ENCODE measurements around the gene TTC19.
A peak's percentile ranks its signal among the peaks of the same experiment; 100 is the strongest.

The TTC19 gene, protein sequence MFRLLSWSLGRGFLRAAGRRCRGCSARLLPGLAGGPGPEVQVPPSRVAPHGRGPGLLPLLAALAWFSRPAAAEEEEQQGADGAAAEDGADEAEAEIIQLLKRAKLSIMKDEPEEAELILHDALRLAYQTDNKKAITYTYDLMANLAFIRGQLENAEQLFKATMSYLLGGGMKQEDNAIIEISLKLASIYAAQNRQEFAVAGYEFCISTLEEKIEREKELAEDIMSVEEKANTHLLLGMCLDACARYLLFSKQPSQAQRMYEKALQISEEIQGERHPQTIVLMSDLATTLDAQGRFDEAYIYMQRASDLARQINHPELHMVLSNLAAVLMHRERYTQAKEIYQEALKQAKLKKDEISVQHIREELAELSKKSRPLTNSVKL

DNA sequence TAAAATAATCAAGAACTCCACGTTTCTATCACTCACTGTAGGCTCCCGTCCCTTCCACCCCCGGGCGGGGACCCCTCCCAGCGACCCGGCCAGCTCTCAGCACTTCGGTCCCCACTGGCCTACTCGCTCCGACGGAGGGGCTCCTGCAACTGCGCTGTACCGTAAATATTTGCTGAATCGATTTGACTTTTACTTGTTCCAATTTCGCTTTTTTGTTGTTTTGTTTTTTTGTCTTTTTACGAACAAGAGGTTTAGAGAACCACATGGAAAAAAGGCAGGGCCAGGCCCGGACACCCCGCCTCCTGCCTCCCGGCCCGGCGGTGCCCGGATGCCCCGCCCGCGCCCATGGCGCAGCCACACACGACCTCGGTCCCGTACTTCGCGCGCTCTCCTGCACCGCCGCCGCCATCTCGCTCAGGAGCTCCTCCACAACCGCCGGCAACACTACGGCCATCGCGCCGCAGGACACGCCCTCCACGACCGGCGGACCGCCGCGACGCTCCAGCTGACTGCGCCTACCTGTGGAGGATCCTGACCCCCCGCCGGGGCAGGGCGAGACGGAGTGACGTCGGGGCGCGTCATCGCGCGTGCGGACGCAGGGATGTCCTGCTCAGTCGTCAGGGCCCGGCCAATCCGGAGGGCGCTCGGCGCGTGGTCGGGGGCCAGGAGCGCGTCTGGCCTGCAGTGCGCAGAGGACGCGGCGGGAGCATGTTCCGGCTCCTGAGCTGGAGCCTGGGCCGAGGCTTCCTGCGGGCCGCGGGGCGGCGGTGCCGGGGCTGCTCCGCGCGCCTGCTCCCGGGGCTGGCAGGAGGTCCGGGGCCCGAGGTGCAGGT lies at the start of gene TTC19, which contains the start of gene ZSWIM7:
Gene TTC19 (plus strand): TSS at position 684 of the 833 bp plus-strand sequence. CDS start 25 bp downstream, at position 709.
Gene ZSWIM7 (minus strand): TSS at position 564 of the 833 bp plus-strand sequence. CDS start 110 bp downstream, at position 454.
- DNase-seq (ENCODE audit: low read depth), result peak; percentile 89

DNA sequence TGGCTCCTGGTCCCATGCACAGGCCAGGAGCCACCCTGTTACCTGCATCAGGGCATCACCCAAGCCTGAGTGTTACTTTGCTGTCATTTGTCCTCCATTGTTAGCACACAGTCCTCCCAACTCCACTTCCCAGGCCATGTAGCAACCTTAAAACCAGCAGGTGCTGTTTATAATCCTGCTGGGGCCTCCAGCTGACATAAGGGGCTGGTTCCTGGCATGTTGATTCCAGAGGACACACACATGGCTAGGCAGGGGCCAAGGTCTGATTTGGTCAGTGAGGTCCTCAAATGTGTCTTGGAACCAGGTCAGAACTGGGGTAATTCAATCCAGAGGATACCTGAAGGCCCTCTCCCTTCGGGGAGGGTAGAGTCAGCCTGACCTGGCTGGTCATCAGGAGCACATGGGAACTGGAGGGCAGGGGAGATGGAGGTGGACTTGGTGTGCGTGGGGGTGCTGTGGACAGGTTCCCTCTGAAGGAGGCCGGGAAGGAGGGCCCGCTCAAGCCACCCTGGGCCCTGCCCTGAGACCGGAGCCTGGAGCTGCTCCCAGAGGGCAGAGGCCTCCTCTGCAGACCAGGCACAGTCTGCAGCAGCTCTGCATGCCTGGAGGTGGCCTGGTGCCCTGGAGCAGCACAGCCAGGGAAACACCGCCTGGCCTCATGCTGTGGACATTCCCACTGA lies 48.1 kb upstream of the TTC19 start:
- DNase-seq (ENCODE audit: low read depth), result no peak

DNA sequence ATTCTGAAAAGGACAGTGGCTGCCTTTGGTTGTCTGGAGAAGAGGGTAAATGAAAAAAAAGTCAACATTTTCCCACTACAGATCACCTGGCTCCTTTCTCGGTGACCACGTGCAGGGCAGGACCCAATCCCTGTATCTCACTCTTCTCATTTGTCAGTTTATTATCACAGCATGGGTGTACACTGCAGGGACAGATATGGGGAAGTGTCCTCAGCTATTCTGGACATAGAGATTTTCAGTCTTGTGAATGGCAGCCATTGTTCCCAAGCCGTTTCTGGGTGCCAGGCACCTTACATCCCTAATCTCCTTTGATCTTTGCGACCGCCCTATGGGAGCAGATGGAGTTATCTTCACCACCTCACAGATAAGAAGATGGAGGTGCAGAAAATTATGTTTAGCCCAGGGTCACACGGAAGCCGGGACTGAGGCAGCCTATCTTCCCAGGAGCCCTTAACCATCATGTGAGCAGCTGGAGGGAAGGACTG lies 47.5 kb upstream of the TTC19 start:
- DNase-seq (ENCODE audit: low read depth), result no peak

DNA sequence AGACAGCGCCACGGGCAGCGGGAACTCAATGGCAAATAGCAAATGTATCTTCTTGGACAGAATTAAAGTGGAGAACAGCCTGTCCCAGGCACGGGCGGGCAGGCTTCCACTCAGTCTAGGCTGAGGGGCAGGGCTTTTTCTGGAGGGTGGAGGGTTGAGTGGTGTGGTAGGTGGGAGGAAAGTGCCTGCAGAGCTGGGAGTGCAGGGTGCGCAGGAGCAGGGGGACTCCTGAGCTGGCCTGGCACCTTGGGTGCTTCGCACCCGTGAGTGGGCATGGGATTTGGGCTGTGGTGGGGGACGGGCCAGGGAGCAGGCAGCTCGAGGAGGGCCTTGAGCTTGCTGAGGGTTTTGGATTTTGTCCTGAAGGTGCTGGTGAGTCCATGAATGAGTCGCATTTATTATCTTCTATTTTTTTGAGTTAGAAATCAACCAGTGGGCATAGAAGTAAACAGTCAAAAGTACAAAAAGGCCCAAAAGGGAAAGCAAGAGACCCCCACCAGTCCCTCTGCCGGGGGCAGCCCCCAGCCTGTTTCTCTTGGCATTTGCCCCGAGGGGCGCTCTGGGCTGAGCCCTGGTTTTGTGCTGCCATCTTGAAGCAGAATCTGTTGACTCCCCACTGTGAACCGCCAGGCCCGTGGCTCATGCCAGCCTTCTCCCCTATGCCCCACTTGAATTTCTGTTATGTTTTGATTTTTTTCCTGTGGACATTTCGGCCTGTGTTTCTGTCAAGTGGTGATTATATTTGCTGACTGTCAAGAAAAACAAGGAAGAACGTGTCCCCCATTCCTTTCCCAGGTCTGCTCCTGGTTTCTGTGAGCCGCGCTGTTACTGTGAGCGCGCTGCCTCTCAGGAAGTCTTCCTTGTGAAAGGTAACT lies 46.5 kb upstream of the TTC19 start:
- DNase-seq (ENCODE audit: low read depth), result no peak

DNA sequence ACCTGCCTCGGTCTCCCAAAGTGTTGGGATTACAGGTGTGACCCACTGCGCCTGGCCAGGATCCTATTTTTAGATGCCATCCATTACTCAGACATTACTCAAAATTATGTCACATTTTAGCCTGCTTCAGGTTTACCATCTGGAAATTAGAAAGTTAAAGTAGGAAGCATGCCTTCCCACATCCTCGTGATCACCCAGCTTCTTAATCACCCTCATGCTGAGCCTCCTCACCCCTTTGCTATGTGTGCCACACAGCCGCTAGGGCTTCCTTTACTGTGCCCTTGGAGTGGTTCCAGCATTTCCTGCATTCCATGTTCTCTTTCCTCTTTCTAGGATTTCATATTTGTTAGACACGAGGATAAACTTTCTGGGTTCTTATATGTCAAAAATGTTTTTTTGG lies 45.4 kb upstream of the TTC19 start:
- DNase-seq (ENCODE audit: low read depth), result no peak

DNA sequence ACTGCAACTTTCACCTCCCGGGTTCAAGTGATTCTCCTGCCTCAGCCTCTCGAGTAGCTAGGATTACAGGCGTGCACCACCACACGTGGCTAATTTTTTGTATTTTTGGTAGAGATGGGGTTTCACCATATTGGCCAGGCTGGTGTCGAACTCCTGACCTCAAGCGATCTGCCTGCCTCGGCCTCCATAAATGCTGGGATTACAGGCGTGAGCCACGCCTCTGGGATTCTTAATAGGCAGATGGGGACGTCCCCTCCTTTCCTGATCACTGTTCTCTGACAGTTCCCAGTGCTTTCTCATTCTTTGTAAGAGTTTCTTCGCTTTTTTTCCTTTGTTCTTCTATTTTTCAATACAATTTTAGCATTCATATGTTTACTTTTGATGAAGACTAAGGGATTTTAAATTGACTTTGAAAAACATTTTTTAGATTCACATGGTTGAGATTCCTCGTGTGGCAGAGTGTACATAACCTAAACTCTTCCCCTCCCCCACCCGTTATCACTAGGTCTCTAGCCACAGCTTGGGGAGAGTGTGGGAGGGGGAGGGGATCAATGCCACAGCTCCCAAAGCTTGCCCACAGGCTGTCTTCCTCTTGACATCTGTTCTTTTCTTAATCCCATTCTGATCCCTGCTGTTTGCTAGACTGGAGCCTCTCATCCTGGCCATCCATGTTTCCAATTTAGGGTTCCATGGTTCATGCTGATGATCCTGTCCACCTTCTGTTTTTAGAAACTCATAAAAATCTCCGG lies 43.7 kb upstream of the TTC19 start:
- no peak for DNase-seq (ENCODE audit: low read depth)

DNA sequence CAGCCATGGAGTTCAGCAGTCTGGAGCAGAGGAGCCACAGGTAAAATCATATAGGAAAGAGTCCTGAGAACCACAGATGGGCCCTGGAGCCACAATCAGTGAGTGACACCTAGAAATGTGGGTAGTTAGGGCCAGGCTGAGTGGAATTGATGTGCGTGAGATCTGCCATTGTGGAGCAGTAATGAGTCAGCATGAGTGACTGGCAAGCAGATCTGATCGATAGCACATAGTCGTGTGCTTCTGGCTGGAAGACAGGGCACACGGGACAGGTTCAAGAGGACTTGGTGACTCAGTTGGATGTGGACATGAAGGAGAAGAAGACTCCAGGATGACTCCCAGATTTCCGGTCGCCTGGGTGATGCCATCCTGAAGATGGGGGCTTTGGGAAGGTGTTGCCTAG lies 42.4 kb upstream of the TTC19 start:
- no peak for DNase-seq (ENCODE audit: low read depth)

DNA sequence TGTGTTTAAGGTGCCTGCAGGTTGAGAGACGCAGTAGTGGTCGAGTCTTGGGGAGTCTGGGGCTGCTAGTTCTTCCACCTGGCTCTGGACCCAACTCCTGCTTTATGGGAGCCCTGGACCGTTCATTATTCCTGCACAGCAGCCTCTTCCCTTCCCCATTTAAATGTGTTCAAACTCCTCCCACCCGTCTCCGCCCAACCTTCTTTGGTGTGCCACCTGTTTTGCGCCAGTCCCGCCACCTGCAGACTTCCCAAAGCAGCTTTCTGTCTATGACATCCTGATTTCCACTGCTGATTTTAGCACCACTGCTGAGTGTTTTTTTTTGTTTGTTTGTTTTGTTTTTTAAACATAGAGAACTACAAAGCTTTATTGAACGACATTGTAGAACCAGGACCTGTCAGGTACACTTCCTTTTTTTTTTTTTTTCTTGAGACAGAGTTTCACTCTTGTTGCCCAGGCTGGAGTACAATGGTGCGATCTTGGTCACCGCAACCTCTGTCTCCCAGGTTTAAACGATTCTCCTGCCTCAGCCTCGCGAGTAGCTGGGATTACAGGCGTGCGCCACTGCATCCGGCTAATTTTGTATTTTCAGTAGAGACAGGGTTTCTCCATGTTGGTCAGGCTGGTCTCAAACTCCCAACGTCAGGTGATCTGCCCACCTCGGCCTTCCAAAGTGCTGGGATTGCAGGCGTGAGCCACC lies 41.9 kb upstream of the TTC19 start:
- DNase-seq (ENCODE audit: low read depth), result no peak

DNA sequence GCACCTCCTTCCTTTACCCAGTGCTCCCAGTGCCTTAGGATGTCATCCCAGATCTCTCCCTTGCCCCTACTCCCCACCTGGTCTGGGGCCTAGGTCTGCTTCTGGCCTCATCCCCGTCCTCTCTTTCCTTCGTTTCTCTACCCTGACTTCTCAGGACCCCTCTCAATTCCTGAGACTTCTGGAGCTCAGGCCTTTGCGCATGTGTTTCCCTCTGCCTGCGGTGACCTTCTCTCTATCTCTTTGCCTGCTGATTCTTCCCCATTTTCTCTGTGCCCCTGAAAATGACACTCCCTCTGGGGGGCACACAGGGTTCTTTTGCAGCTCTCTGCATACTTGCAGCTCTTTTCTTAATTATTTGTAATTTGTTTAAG lies 41.2 kb upstream of the TTC19 start:
- no peak for DNase-seq (ENCODE audit: low read depth)

DNA sequence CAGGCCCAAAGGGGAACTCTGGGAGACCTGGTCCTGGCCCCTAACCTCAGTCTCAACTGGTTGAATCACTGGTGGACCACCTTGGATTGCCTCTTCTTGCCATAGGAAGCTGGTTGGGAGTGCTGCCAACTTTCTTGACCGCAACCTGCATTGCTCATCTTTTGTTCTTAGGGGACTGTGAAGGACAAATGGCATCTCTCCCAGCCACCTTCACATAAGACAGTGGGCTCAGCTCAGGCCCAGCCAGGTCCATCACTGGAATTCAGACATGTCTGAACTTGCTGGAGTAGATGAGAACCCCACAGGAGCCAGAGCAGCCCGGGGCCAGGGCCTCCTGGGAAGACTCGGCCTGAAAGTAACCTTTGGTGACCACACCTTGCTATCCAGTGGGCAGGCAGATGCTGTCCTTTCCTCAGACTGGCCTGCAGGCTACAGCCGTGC lies 35.9 kb upstream of the TTC19 start:
- DNase-seq (ENCODE audit: low read depth), result no peak

DNA sequence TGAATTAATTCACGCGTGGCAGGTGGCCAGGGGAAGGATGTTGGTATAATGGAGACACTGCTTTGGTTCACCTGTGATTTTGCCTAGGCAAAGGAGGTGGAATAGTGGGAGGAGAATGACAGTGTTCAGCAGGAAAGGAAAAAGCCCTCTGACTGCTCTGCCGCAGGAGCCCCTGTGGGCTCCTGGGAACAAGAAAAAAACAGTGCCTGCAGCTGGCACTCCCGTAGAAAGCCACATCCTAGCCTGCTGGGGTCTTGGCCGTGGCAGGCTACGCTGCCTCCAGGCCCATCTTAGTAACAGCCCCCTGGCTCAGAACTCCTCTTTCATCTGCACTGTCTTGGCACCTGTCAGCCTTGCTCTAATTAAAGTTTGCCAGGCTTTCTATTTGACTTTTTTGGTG lies 34.1 kb upstream of the TTC19 start:
- DNase-seq (ENCODE audit: low read depth), result no peak

DNA sequence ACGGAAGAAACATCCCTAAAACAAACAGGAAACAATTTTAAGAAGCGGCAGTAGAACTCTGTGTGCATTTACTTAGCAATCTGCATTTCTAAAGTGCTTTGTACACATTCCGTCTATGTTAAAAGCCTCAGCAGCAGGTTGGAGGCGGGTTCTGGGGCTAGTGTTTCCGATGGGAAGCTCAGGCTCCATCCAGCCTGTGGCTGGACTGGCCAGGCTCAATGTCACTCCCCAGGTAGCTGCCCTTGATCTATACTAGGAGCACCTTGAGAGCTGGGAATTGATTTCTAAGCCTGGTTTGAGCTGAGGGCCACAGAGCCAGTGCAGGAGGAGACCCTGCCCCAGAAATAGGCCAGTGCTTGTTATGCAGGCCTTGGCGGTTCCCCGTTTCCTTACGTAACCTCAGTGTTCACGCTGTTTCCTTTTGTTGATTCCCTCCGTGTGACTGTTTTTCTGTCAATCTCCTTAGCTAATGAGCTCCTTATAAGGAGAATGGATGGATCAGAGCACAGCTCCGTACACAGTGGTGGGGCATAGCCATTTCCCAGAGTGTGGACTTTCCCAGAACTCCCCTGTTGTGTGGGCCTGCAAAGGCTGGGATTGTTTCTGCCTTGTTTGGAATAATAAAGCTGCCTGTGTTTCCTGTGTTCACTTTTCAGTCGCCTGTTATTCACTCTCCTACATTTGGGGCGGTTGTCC lies 33.3 kb upstream of the TTC19 start:
- no peak for DNase-seq (ENCODE audit: low read depth)

DNA sequence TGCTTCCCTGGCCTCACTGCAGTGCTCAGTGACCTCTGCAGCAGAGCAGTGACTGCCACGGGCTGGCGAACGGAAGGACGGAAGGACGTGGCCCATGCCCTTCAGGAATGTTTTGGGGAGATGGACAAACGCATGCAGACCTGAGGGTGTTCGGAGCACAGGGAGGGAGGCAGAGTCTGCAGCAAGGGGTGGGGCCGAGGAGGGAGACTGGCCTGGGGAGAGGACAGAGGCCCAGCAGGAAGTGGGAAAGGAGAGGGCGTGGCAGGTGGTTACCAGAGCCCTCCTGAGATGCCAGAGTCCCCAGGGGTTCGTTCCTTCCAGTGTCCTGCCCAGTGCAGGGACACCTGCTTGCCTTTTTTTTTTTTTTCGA lies 32.8 kb upstream of the TTC19 start:
- no peak for DNase-seq (ENCODE audit: low read depth)

DNA sequence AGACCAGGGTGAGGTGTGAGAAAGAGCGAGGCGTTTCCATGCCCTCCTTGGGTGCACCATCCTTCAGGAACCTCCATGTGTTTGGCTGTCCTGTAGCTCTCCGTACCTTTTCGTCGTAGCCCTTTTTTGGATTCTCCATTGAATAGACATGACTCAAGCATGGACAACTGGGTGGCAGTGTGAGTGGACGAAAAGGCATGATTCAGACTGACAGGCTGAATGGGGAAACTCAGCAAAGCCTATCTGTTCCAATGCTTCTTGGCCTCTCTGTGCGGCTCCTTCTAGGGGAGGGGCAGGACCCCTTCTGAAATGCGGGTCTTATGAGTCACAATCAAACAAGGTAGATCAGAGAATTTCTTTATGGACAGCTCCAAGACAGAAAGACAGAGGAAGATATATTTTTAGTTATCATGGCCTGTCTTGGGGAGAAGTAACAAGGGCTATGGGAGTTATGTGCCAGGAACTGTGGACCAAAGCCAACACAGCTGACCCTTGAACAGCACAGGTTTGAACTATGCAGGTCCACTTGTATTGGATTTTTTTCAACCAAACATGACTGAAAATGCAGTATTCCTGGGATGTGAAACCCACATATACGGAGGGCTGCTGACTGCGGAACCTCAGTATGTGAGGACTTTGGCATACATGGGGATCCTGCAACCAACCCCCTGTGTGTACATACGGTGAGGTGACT lies 31.8 kb upstream of the TTC19 start:
- no peak for DNase-seq (ENCODE audit: low read depth)

DNA sequence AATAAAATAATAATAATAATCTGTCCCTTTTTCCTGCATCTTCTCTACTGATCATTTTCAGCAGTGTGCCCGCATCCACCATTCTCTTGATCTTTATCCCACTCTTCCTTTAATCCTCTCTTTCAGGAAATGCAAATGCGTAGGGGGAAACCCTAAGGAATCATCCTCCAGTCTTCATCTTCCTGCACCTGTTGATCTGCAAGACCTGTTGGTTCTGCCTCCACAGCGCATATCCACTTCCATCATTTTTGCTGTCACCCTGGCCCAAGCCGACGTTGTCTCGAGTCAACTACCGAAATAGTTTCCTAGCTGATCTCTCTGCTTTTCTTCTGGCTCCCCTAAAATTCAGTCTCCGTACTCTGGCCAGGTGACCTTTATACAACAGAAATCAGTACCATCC lies 30.2 kb upstream of the TTC19 start:
- DNase-seq (ENCODE audit: low read depth), result no peak

DNA sequence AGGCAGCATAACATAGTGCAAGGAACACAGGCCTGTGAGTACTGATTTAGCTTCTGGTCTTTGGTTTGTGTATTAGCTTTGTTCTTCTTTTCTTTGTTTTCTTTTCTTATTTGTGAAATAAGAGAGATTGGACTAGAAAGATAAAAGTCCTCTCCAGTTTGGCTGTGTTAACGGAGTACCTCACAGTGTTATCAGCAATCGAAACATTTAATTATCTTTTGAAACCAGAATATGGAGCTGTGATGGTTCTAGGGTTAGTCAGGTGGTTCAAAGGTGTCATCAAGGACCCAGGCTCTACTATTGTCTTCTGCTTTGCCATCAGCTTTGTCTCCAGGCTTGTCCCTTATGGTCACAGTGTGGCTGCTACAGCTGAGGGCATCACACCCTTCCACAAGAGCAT lies 29.1 kb upstream of the TTC19 start:
- DNase-seq (ENCODE audit: low read depth), result no peak

DNA sequence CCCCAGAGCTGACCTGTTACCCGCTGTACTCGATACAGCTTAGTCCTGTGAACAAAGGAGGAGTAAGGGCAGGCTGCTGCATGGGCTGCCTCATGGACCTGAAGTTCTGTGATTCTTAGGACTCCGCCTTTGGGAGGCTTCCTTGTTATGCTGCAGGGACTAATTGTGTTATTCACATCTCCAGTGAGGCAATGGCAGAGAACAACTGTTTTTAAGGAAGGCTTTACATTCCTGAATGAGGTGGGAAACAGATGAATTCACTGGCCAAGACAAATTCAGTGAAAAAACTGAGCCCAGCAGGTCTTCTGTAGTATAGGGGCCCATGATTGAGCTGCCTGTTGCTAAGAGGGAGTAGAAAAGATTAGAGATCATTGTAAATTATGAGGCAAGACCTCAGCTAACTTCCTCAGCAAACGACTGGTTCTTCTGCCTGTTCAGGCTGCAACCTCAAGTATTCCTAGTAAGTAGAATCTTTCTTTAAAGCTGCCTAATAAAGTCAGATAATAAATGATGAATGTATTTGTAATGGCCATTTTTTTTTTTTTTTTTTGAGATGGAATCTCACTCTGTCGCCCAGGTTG lies 28.4 kb upstream of the TTC19 start:
- no peak for DNase-seq (ENCODE audit: low read depth)

DNA sequence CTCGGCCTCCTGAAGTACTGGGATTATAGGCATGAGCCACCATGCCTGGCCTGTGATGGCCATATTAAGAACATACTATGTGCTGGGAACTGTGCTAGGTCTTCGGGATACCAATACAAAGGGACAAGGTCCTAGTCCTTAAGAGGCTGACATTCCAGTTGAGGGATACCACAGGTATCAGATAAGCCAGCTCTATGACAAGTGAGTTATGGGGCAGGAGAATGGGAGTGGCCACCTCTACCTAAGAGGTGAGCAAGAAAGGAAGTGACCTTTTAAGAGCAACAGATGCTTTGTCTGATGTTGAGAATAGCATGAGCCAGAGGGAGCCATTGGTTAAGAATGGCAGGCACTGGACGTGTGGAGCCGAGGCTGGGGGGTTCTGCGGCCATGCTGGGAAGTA lies 27.7 kb upstream of the TTC19 start:
- DNase-seq (ENCODE audit: low read depth), result no peak

Data from activated T-helper 9 cell treated with anti-CD3 and anti-CD28 coated beads, Interleukin-2, amount 50 U/mL, for 16 hours (primary cell).